Measurements from ENCODE around the gene SNRNP25. TPM values are rescaled to one million over a fixed set of nuclear protein-coding genes. Genes with fewer than 3 reads are reported as not detected.

SNRNP25 gene
- total and polyA plus RNA-seq, 9 donors = 12.8 to 35.7 (median 26.9) TPM

GRCh38 chr16:83781-84615, 30.4 kb downstream of the SNRNP25 start:
- Histone ChIP-seq H3K4me3 (no peak overlapping the region), H3K36me3 (no peaks in the 10 kb centered on the region), H3K27me3 (no peaks in the 10 kb centered on the region), H3K9me3 (no peaks in the 10 kb centered on the region), H3K27ac (peak overlapping the region in 1 of 2 donors; percentile 57), H3K4me1 (ENCODE audit: insufficient read depth) (peaks cover 20% of the 10 kb centered on the region)
- intact Hi-C loops (cut with DNase I) = no loop called here
- TF ChIP-seq, protein P1, sequence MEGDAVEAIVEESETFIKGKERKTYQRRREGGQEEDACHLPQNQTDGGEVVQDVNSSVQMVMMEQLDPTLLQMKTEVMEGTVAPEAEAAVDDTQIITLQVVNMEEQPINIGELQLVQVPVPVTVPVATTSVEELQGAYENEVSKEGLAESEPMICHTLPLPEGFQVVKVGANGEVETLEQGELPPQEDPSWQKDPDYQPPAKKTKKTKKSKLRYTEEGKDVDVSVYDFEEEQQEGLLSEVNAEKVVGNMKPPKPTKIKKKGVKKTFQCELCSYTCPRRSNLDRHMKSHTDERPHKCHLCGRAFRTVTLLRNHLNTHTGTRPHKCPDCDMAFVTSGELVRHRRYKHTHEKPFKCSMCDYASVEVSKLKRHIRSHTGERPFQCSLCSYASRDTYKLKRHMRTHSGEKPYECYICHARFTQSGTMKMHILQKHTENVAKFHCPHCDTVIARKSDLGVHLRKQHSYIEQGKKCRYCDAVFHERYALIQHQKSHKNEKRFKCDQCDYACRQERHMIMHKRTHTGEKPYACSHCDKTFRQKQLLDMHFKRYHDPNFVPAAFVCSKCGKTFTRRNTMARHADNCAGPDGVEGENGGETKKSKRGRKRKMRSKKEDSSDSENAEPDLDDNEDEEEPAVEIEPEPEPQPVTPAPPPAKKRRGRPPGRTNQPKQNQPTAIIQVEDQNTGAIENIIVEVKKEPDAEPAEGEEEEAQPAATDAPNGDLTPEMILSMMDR (IDR thresholded peaks at IDR 0.05) = no peak
- TF ChIP-seq POLR2A (IDR thresholded peaks at IDR 0.05) (no peak), EP300 (IDR thresholded peaks at IDR 0.05) (no peak)
- peak in 1 of 5 donors; percentile 52 for DNase-seq
- WGBS, 3 donors = 34 to 45% (median 41%) methylated on average over 21 of the region's 21 CpGs

- H3K4me1 ChIP-seq (ENCODE audit: insufficient read depth) = peaks cover 17% of the 10 kb centered on the region
- peak; percentile 61 to 73 (median 68) for DNase-seq
- H3K4me3 ChIP-seq = no peak overlapping the region
- H3K36me3 ChIP-seq = no peaks in the 10 kb centered on the region
- intact Hi-C loops (cut with DNase I) = no loop called here
- TF ChIP-seq POLR2A (IDR thresholded peaks at IDR 0.05) (no peak), EP300 (IDR thresholded peaks at IDR 0.05) (no peak)
- TF ChIP-seq, protein P1 (IDR thresholded peaks at IDR 0.05) = no peak
- no peaks in the 10 kb centered on the region for H3K9me3 ChIP-seq
- WGBS, 3 donors = 24 to 30% (median 29%) methylated on average over 6 to 7 of the region's 7 CpGs
- H3K27me3 ChIP-seq = no peaks in the 10 kb centered on the region
- H3K27ac ChIP-seq = peak overlapping the region in 1 of 2 donors; percentile 57
Observed at GRCh38 chr16:84718-85406, 31.2 kb downstream of the SNRNP25 start.

DNA sequence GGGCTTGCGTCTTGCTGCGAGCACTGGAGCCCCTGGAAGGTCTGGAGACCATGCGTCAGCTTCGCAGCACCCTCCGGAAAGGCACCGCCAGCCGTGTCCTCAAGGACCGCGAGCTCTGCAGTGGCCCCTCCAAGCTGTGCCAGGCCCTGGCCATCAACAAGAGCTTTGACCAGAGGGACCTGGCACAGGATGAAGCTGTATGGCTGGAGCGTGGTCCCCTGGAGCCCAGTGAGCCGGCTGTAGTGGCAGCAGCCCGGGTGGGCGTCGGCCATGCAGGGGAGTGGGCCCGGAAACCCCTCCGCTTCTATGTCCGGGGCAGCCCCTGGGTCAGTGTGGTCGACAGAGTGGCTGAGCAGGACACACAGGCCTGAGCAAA, 31.8 kb downstream of the SNRNP25 start:
- peak overlapping the region in 1 of 2 donors; percentile 57 for H3K27ac ChIP-seq
- 69 to 80% (median 77%) methylated on average over 18 of the region's 18 CpGs for WGBS, 3 donors
- no peaks in the 10 kb centered on the region for H3K36me3 ChIP-seq
- no peaks in the 10 kb centered on the region for H3K27me3 ChIP-seq
- H3K4me1 ChIP-seq (ENCODE audit: insufficient read depth) = peaks cover 16% of the 10 kb centered on the region
- TF ChIP-seq POLR2A (IDR thresholded peaks at IDR 0.05) (no peak), EP300 (IDR thresholded peaks at IDR 0.05) (no peak)
- TF ChIP-seq, protein P1 (IDR thresholded peaks at IDR 0.05) = no peak
- DNase-seq = peak in 1 of 5 donors; percentile 39
- no peak overlapping the region for H3K4me3 ChIP-seq
- intact Hi-C loops (cut with DNase I) = no loop called here
- no peaks in the 10 kb centered on the region for H3K9me3 ChIP-seq

DNA sequence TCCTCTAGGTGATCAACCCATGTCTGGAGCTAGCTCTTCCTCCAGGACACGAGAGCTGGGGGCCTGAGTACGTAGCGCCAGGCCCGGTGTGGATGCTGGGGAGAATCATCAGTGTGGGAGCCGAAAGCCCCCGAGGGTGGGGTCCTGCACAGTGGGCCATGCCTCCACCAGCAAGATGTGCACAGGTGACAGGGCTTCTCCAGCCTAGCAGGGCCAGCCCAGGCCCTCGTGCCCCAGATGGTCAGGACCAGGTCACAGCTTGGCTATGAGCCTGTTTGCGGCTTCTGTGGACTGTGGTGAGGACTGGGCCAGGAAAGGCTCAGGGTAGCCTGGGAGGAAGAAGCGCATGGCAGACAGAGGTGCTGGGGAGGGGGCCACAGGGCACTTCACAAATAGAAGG, 32.2 kb downstream of the SNRNP25 start:
- Histone ChIP-seq H3K36me3 (no peaks in the 10 kb centered on the region), H3K4me3 (no peak overlapping the region), H3K27ac (peak overlapping the region in 1 of 2 donors; percentile 57), H3K27me3 (no peaks in the 10 kb centered on the region), H3K4me1 (ENCODE audit: insufficient read depth) (peaks cover 16% of the 10 kb centered on the region), H3K9me3 (no peaks in the 10 kb centered on the region)
- intact Hi-C loops (cut with DNase I) = no loop called here
- TF ChIP-seq, protein P1 (IDR thresholded peaks at IDR 0.05) = no peak
- TF ChIP-seq POLR2A (IDR thresholded peaks at IDR 0.05) (no peak), EP300 (IDR thresholded peaks at IDR 0.05) (no peak)
- DNase-seq = no peak
- WGBS, 3 donors = 72 to 80% (median 79%) methylated on average over 9 of the region's 9 CpGs
